GM19467 (cell line): ENCODE measurements around the gene TPM2.

Experiments
- ATAC-seq: cut with Tn5 transposase; IDR thresholded peaks from one replicate; pipeline ENCODE4 v1.9.1; 2021; ENCODE audit warnings: mild to moderate bottlenecking, moderate library complexity; ENCODE audit not compliant: unreplicated experiment

TPM2 gene

DNA sequence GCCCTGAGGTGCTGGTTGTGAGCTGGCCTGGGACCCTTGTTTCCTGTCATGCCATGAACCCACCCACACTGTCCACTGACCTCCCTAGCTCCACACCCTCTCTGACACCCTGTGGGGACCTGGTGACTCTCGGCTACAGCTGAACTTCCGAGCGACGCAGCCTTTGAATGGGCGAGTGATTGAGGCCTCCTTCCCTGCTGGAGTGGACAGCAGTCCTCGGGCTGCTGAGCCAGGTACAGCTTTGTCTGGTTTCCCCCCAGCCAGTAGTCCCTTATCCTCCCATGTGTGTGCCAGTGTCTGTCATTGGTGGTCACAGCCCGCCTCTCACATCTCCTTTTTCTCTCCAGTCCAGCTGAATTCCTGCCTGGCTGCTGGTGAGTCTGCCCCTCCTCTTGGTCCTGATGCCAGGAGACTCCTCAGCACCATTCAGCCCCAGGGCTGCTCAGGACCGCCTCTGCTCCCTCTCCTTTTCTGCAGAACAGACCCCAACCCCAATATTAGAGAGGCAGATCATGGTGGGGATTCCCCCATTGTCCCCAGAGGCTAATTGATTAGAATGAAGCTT, 9.9 kb downstream of the TPM2 start:
- ATAC-seq: no peak

GRCh38 chr9:35679091-35679490, 10.6 kb downstream of the TPM2 start:
- ATAC-seq: no peak

- ATAC-seq: no peak
Observed at GRCh38 chr9:35675732-35676392, 13.9 kb downstream of the TPM2 start.

DNA sequence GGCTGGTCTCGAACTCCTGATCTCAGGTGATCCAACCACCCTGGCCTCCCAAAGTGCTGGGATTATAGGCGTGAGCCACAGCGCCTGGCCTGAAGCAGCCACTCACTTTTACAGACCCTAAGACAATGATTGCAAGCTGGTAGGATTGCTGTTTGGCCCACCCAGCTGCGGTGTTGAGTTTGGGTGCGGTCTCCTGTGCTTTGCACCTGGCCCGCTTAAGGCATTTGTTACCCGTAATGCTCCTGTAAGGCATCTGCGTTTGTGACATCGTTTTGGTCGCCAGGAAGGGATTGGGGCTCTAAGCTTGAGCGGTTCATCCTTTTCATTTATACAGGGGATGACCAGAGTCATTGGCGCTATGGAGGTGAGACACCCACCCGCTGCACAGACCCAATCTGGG, 14.5 kb downstream of the TPM2 start:
- ATAC-seq: no peak

- no peak for ATAC-seq
Observed at GRCh38 chr9:35674025-35674361, 15.7 kb downstream of the TPM2 start.

DNA sequence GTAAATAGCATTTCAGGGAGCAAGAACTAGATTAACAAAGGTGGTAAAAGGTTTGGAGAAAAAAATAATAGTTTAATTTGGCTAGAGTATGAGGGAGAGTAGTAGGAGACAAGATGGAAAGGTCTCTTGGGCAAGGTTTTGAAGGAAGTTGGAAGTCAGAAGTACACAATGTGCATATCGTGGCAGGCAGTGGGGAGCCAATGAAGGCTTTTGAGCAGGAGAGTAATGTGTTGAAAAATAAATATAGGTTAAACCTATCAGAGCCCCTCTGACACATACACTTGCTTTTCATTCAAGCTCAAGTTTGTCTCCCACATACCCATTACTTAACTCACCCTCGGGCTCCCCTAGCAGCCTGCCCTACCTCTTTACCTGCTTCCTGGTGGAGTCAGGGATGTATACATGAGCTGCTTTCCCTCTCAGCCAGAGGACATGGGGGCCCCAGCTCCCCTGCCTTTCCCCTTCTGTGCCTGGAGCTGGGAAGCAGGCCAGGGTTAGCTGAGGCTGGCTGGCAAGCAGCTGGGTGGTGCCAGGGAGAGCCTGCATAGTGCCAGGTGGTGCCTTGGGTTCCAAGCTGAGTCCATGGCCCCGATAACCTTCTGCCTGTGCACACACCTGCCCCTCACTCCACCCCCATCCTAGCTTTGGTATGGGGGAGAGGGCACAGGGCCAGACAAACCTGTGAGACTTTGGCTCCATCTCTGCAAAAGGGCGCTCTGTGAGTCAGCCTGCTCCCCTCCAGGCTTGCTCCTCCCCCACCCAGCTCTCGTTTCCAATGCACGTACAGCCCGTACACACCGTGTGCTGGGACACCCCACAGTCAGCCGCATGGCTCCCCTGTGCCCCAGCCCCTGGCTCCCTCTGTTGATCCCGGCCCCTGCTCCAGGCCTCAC, 16.3 kb downstream of the TPM2 start, which contains the start of gene CA9:
CA9 (plus strand) TSS at position 797 of the 893 bp plus-strand sequence; CDS start at position 829, 32 bp downstream.
- no peak for ATAC-seq

DNA sequence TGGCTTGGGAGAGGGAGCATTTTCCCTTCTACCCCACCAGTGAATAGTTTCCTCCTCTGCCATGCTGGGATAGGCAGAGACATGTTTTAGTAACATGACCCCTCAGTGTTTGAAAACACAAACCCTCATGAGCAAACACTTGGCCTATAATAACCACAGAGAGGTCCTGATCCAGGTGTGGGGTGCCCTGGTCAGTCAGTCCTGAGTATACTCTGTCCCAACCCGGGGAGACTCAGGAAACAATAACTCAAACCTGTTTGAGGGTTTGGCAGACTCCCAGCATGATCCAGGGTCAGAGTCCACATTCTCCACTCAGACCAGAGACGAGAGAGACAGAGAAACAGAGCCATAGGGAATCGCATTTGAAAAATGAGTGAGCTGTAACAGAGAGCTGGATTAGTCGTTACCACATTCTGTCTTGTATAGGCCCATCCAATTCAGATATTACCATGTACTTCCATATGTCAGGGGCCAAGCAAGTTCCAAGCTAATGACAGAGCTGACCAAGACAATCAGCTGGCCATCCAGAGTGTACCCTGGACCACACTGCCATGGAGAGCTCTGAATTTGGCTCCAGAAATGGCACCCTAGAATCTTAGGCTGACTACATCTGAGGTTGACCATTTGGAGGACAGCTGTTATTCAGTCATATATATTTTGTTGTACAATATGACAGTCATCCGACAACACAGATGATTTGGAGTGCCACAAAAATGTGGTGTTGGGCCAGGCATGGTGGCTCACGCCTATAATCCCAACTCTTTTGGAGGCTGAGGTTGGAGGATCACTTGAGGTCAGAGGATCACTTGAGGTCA, 20.2 kb downstream of the TPM2 start:
- ATAC-seq: no peak

DNA sequence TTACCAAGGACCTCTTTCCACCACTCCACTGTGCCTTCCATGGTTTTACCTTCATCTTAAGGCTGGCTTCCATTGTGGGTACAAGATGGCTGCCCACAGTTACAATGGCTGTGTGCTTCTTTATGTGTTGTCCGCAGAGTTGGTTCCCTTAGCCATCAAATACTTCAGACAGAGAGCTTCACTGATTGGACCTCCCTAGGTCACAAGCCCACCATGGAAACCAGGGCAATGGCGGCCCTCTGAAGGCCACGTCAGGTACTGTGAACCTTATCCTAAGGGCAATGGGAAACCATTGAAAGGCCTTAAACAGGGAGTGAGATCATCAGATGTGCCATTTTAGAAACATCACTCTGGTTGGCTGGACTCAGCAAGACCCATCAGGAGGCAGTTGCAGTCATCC, 21.8 kb downstream of the TPM2 start:
- ATAC-seq: no peak

- ATAC-seq: no peak
Observed at GRCh38 chr9:35666549-35666948, 23.2 kb downstream of the TPM2 start.

DNA sequence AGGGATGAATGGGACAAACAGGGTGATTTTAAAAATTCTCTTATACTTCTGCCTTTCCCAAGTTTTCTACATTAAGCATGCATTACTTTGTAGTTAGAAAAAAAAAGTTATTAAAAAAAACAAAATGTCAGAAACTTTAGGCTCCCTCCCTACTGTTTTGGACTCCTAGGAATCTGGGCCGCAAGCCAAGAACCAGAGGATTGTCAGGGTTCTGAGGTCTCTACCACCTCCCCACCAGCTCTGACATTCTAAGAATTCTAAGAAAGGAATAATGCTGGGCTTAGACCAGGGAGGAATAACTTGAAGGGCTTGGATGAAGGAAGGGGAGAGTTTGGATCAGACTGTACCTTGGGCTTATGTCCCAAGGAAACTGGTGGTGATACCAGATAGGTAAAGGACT, 23.7 kb downstream of the TPM2 start:
- no peak for ATAC-seq

- ATAC-seq: no peak
Observed at GRCh38 chr9:35665471-35665818, 24.3 kb downstream of the TPM2 start.

GRCh38 chr9:35664531-35665470, 24.9 kb downstream of the TPM2 start, which contains the start of gene ARHGEF39:
Gene ARHGEF39 (minus strand): TSS chr9:35665195. CDS start chr9:35665169, 26 bp downstream.
- peak; percentile 55 for ATAC-seq

DNA sequence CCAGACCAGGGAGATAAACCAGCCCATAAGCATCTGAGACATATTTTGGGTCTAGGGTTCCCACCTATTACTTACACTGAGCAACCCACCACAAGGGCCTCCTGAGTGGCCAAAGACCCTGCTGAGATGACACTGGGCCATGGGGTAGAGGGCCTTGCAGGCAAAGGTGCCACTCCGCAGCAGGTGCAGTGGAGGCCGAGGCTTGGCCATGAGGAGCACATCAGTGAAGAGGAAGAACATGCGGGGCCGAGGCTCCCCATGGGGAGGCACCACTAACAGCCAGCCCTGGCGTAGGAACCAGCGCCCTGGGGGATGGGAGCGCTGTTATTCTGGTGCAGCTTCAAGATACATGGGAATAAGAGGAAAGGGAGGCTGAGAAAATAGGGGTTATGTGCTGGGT, 27.3 kb downstream of the TPM2 start:
- ATAC-seq: no peak

DNA sequence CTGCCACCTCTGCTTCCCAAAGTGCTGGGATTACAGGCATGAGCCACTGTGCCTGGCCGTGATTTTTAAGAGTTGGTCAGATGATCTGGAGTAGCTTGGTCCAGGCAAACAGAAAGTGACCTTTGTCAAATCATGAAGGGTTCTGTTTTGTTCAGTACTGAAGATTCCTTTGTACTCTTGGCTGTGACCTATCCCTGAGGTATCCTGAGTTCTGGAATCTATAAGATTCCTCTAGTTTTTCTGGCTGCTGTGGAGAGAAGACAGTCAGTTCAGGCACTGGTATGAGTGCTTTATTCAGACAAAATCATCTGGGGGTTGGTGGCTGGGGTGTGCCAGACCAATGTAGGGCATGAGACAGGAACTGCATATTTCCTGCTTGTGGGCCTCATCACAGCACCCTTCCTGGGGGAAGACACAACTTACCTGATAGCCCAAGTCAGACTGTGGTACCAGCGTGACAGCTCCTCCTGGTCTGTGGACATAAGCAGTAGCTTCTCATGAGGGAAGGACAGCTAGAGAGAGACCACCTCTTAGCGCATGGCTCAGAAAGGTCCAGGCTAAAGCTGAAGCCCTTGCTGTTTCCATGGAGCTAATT, 27.9 kb downstream of the TPM2 start:
- ATAC-seq: no peak

DNA sequence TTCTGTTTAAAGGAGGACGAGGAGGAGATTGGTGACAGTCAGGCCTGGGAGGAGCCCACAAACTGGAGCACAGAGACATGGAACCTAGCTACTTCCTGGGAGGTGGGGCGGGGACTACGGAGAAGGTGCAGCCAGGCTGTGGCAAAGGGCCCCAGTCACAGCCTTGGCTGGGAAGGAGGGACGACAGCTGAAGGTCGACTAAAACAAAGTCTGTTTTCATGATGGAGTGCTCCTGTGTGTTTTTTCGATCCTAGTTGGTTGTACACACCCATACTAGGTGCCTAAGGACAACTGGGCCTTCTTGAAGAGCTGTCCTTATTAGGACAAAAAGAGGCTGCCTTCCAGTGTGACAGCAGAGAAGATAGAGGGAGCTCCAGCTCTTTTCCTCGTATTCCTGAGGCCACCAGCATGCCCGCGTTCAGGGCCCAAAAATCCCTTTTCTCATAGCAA, 28.7 kb downstream of the TPM2 start:
- ATAC-seq: no peak

- no peak for ATAC-seq
Observed at GRCh38 chr9:35659340-35659739, 30.4 kb downstream of the TPM2 start.

GRCh38 chr9:35658968-35659220, 30.8 kb downstream of the TPM2 start:
- ATAC-seq: no peak

- peak; percentile 53 for ATAC-seq
Observed at GRCh38 chr9:35658137-35658967, 31.4 kb downstream of the TPM2 start, which contains the start of gene CCDC107. Gene CCDC107 (plus strand): TSS chr9:35658292. CDS start chr9:35658380, 88 bp downstream.
